ENCODE data around the gene SEMA3F.
A peak's percentile ranks its signal among the peaks of the same experiment; 100 is the strongest.

SEMA3F gene

GRCh38 chr3:50147861-50148260 lies 7.3 kb upstream of the SEMA3F start:
- Histone ChIP-seq H3K4me1 (ENCODE audit: control insufficient read depth, insufficient read depth, low read depth, low read length) (peaks cover 2% of the 10 kb centered on the region), H4K91ac (ENCODE audit: low read length) (no peak overlapping the region), H2AK5ac (ENCODE audit: low read length, severe bottlenecking) (no peak overlapping the region), H2BK15ac (ENCODE audit: low read depth, poor library complexity, severe bottlenecking) (no peak overlapping the region), H2AFZ (ENCODE audit: low read depth, low read length) (no peak overlapping the region), H3K27ac (ENCODE audit: low read length, poor library complexity, severe bottlenecking) (no peak overlapping the region), H3K9ac (ENCODE audit: low read length) (no peak overlapping the region), H3K27me3 (ENCODE audit: control insufficient read depth in 1 of 2, insufficient read depth in 1 of 2, low read length in 2 of 2) (peaks cover 0 to 36% of the 10 kb centered on the region in 2 experiments), H2BK5ac (ENCODE audit: low read depth, low read length, poor library complexity, severe bottlenecking) (no peak overlapping the region), H3K4ac (ENCODE audit: low read depth in 1 of 2, low read length in 2 of 2) (no peak overlapping the region), H3K36me3 (ENCODE audit: control insufficient read depth in 1 of 2, insufficient read depth in 2 of 2, low read depth in 1 of 2, low read length in 2 of 2) (no peaks in the 10 kb centered on the region), H3K4me3 (ENCODE audit: insufficient read depth in 1 of 2, low read depth in 1 of 2, low read length in 2 of 2) (no peak overlapping the region), H2BK12ac (ENCODE audit: low read length in 2 of 2) (peak overlapping the region; percentile 62 to 80), H3K18ac (ENCODE audit: low read depth in 1 of 2, low read length in 2 of 2) (no peak overlapping the region), H2BK120ac (ENCODE audit: low read depth, low read length) (no peak overlapping the region), H3K9me3 (ENCODE audit: control insufficient read depth, low read length) (no peaks in the 10 kb centered on the region), H4K8ac (ENCODE audit: low read length) (peak overlapping the region; percentile 15), H3K79me1 (replicated peaks; ENCODE audit: low read length, poor library complexity, severe bottlenecking) (no peaks in the 10 kb centered on the region), H3K4me2 (ENCODE audit: low read length, poor library complexity, severe bottlenecking) (no peak overlapping the region), H3K14ac (ENCODE audit: low read length in 2 of 2) (peak overlapping the region in 1 of 2 experiments; percentile 35), H3K23ac (ENCODE audit: low read length in 2 of 2) (peak overlapping the region in 1 of 2 experiments; percentile 35)
- DNase-seq: no peak
- 47% methylated on average over 6 of the region's 6 CpGs for WGBS

DNA sequence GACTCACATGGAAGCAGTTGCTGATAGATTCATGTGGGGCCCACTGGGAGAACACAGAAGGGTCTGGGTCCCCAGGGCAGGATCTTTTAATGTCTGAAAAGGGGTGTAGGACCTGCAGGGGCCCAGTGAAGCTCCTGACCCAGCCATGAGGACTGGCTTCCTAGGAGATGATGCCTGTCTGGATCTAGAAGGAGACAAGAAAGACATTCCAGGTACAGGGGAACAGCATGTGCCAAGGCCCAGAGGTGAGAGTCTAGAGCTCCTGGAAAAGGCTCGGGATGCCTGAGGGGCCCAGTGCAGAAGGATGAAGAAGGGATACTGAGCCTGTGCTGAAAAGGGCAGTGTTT lies 4.7 kb upstream of the SEMA3F start:
- Histone ChIP-seq H3K4me1 (ENCODE audit: control insufficient read depth, insufficient read depth, low read depth, low read length) (peaks cover 9% of the 10 kb centered on the region), H3K79me1 (replicated peaks; ENCODE audit: low read length, poor library complexity, severe bottlenecking) (no peaks in the 10 kb centered on the region), H3K14ac (ENCODE audit: low read length in 2 of 2) (peak overlapping the region in 1 of 2 experiments; percentile 35), H4K8ac (ENCODE audit: low read length) (peak overlapping the region; percentile 83), H3K23ac (ENCODE audit: low read length in 2 of 2) (no peak overlapping the region), H3K18ac (ENCODE audit: low read depth in 1 of 2, low read length in 2 of 2) (peak overlapping the region; percentile 4 to 9), H3K9ac (ENCODE audit: low read length) (no peak overlapping the region), H2BK15ac (ENCODE audit: low read depth, poor library complexity, severe bottlenecking) (no peak overlapping the region), H2BK5ac (ENCODE audit: low read depth, low read length, poor library complexity, severe bottlenecking) (no peak overlapping the region), H3K36me3 (ENCODE audit: control insufficient read depth in 1 of 2, insufficient read depth in 2 of 2, low read depth in 1 of 2, low read length in 2 of 2) (no peaks in the 10 kb centered on the region), H3K27ac (ENCODE audit: low read length, poor library complexity, severe bottlenecking) (no peak overlapping the region), H3K9me3 (ENCODE audit: control insufficient read depth, low read length) (no peaks in the 10 kb centered on the region), H4K91ac (ENCODE audit: low read length) (peak overlapping the region; percentile 78), H2BK120ac (ENCODE audit: low read depth, low read length) (peak overlapping the region; percentile 0), H2AFZ (ENCODE audit: low read depth, low read length) (no peak overlapping the region), H3K27me3 (ENCODE audit: control insufficient read depth in 1 of 2, insufficient read depth in 1 of 2, low read length in 2 of 2) (peaks cover 14 to 53% of the 10 kb centered on the region in 2 experiments), H3K4me3 (ENCODE audit: insufficient read depth in 1 of 2, low read depth in 1 of 2, low read length in 2 of 2) (no peak overlapping the region), H2BK12ac (ENCODE audit: low read length in 2 of 2) (peak overlapping the region; percentile 32 to 81), H3K4me2 (ENCODE audit: low read length, poor library complexity, severe bottlenecking) (no peak overlapping the region), H2AK5ac (ENCODE audit: low read length, severe bottlenecking) (no peak overlapping the region), H3K4ac (ENCODE audit: low read depth in 1 of 2, low read length in 2 of 2) (peak overlapping the region in 1 of 2 experiments; percentile 12)
- DNase-seq: no peak
- WGBS: 76% methylated on average over 1 of the region's 1 CpG

DNA sequence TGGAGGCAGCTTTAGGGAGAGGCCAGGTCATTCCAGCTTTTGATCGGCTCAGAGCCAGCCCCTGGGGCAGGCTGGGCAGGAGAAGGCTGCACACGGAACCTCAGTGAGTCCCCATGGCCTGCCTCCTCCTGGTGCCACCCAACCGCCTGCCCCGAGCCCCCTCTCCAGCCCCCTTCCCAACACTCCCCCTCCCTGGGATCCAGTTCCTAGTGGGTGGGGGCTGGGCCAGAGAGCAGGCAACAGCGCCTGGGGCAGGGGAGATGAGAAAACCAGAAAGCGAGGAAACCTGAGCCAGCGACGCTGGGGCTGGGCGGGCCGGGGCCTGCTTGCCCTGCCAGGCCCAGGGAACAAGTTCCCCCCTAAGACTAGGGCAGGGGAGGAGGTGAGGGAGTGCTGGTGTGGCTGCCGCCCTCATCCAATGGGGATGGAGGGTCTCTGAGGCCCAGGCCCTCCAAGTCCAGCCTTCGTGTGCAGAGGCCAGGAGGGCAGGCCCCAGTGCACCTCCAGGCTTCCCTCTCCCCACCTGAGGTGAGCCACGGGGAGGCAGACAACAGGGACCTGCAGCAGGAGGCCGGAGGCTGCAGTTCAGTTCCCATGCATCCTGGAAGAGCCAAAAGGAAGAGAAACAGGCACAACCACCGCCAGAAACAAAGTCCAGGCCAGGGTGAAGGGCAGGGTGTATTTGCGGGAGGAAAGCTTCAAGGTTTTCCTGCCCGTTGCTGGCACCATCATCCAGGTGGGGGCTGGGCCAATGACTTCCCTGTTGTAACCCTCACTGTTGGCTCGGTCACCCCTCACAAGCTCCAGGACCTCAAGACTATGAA lies 4.0 kb upstream of the SEMA3F start:
- H3K4me1 ChIP-seq (ENCODE audit: control insufficient read depth, insufficient read depth, low read depth, low read length): peaks cover 16% of the 10 kb centered on the region
- H2BK120ac ChIP-seq (ENCODE audit: low read depth, low read length): peak overlapping the region; percentile 0
- no peak overlapping the region for H3K23ac ChIP-seq (ENCODE audit: low read length in 2 of 2)
- peak overlapping the region; percentile 23 to 32 for H2BK12ac ChIP-seq (ENCODE audit: low read length in 2 of 2)
- 67% methylated on average over 8 of the region's 18 CpGs for WGBS
- peaks cover under 1% of the 10 kb centered on the region for H3K79me1 ChIP-seq (replicated peaks; ENCODE audit: low read length, poor library complexity, severe bottlenecking)
- no peaks in the 10 kb centered on the region for H3K36me3 ChIP-seq (ENCODE audit: control insufficient read depth in 1 of 2, insufficient read depth in 2 of 2, low read depth in 1 of 2, low read length in 2 of 2)
- no peak overlapping the region for H3K4me2 ChIP-seq (ENCODE audit: low read length, poor library complexity, severe bottlenecking)
- H3K4ac ChIP-seq (ENCODE audit: low read depth in 1 of 2, low read length in 2 of 2): peak overlapping the region; percentile 12 to 85
- no peaks in the 10 kb centered on the region for H3K9me3 ChIP-seq (ENCODE audit: control insufficient read depth, low read length)
- no peak overlapping the region for H2AFZ ChIP-seq (ENCODE audit: low read depth, low read length)
- no peak overlapping the region for H3K27ac ChIP-seq (ENCODE audit: low read length, poor library complexity, severe bottlenecking)
- H3K9ac ChIP-seq (ENCODE audit: low read length): no peak overlapping the region
- no peak overlapping the region for H2BK5ac ChIP-seq (ENCODE audit: low read depth, low read length, poor library complexity, severe bottlenecking)
- H4K91ac ChIP-seq (ENCODE audit: low read length): peak overlapping the region; percentile 83
- H3K27me3 ChIP-seq (ENCODE audit: control insufficient read depth in 1 of 2, insufficient read depth in 1 of 2, low read length in 2 of 2): peaks cover 20 to 60% of the 10 kb centered on the region in 2 experiments
- H2BK15ac ChIP-seq (ENCODE audit: low read depth, poor library complexity, severe bottlenecking): peak overlapping the region; percentile 7
- peak overlapping the region; percentile 16 to 29 for H3K18ac ChIP-seq (ENCODE audit: low read depth in 1 of 2, low read length in 2 of 2)
- DNase-seq: no peak
- H4K8ac ChIP-seq (ENCODE audit: low read length): no peak overlapping the region
- H3K14ac ChIP-seq (ENCODE audit: low read length in 2 of 2): peak overlapping the region in 1 of 2 experiments; percentile 23
- no peak overlapping the region for H2AK5ac ChIP-seq (ENCODE audit: low read length, severe bottlenecking)
- H3K4me3 ChIP-seq (ENCODE audit: insufficient read depth in 1 of 2, low read depth in 1 of 2, low read length in 2 of 2): no peak overlapping the region

- Histone ChIP-seq H2BK120ac (ENCODE audit: low read depth, low read length) (peak overlapping the region; percentile 24), H3K36me3 (ENCODE audit: control insufficient read depth in 1 of 2, insufficient read depth in 2 of 2, low read depth in 1 of 2, low read length in 2 of 2) (no peaks in the 10 kb centered on the region), H3K4me1 (ENCODE audit: control insufficient read depth, insufficient read depth, low read depth, low read length) (peaks cover 21% of the 10 kb centered on the region), H2AK5ac (ENCODE audit: low read length, severe bottlenecking) (no peak overlapping the region), H2AFZ (ENCODE audit: low read depth, low read length) (no peak overlapping the region), H4K8ac (ENCODE audit: low read length) (peak overlapping the region; percentile 31), H3K79me1 (replicated peaks; ENCODE audit: low read length, poor library complexity, severe bottlenecking) (peaks cover 3% of the 10 kb centered on the region), H3K4me3 (ENCODE audit: insufficient read depth in 1 of 2, low read depth in 1 of 2, low read length in 2 of 2) (no peak overlapping the region), H3K9ac (ENCODE audit: low read length) (no peak overlapping the region), H3K4me2 (ENCODE audit: low read length, poor library complexity, severe bottlenecking) (no peak overlapping the region), H3K18ac (ENCODE audit: low read depth in 1 of 2, low read length in 2 of 2) (peak overlapping the region; percentile 29 to 30), H2BK15ac (ENCODE audit: low read depth, poor library complexity, severe bottlenecking) (no peak overlapping the region), H2BK12ac (ENCODE audit: low read length in 2 of 2) (peak overlapping the region; percentile 32 to 49), H3K14ac (ENCODE audit: low read length in 2 of 2) (no peak overlapping the region), H3K23ac (ENCODE audit: low read length in 2 of 2) (no peak overlapping the region), H2BK5ac (ENCODE audit: low read depth, low read length, poor library complexity, severe bottlenecking) (no peak overlapping the region), H3K27ac (ENCODE audit: low read length, poor library complexity, severe bottlenecking) (no peak overlapping the region), H4K91ac (ENCODE audit: low read length) (peak overlapping the region; percentile 83), H3K4ac (ENCODE audit: low read depth in 1 of 2, low read length in 2 of 2) (peak overlapping the region in 1 of 2 experiments; percentile 85), H3K9me3 (ENCODE audit: control insufficient read depth, low read length) (no peaks in the 10 kb centered on the region), H3K27me3 (ENCODE audit: control insufficient read depth in 1 of 2, insufficient read depth in 1 of 2, low read length in 2 of 2) (peaks cover 27 to 60% of the 10 kb centered on the region in 2 experiments)
- DNase-seq: no peak
- WGBS: 88% methylated on average over 5 of the region's 5 CpGs
Observed at GRCh38 chr3:50151728-50152127, 3.4 kb upstream of the SEMA3F start.
